ENCODE data around the gene CCDC6.

- TF ChIP-seq CTCF (IDR thresholded peaks at IDR 0.05) (no peak), POLR2A (IDR thresholded peaks at IDR 0.05) (no peak)
Measured at GRCh38 chr10:59869594-59869940, 36.8 kb downstream of the CCDC6 start.
